Endometrium (tissue), 2 donors: ENCODE measurements around the gene LTC4S.
"Not testable (repeated sequence)": the region's sequence is repeated elsewhere in the genome, so short reads cannot be mapped to it uniquely, and the experiment has no call there.

Source experiments
- FAIRE-seq: peaks from 2 replicates; lab custom pipeline; 2012; peaks lifted over from hg19 to GRCh38; lab: Jason Lieb, UNC
- donor health status: control.
- donor health status: control.

Gene LTC4S

GRCh38 chr5:179793468-179794139 is at the start of gene LTC4S:
Gene LTC4S, plus strand, starts transcription at chr5:179793986. Its CDS starts 95 bp downstream, at chr5:179794081.
- no peak for FAIRE-seq

GRCh38 chr5:179744106-179744505 is 49.7 kb upstream of the LTC4S start:
- FAIRE-seq: not testable (repeated sequence)

GRCh38 chr5:179746872-179747271 is 46.9 kb upstream of the LTC4S start:
- no peak for FAIRE-seq

GRCh38 chr5:179747811-179748210 is 46.0 kb upstream of the LTC4S start:
- no peak for FAIRE-seq

- no peak for FAIRE-seq
Measured at GRCh38 chr5:179749857-179750508, 43.8 kb upstream of the LTC4S start.

- no peak for FAIRE-seq
Measured at GRCh38 chr5:179753971-179754370, 39.8 kb upstream of the LTC4S start.

GRCh38 chr5:179755022-179755421 is 38.8 kb upstream of the LTC4S start:
- FAIRE-seq: no peak

- FAIRE-seq: no peak
Measured at GRCh38 chr5:179758955-179759354, 34.8 kb upstream of the LTC4S start.

- no peak for FAIRE-seq
Measured at GRCh38 chr5:179759581-179760551, 33.9 kb upstream of the LTC4S start.

- no peak for FAIRE-seq
Measured at GRCh38 chr5:179762079-179762780, 31.6 kb upstream of the LTC4S start.

GRCh38 chr5:179762781-179763176 is 31.0 kb upstream of the LTC4S start:
- no peak for FAIRE-seq

- peak; percentile 64 for FAIRE-seq
Measured at GRCh38 chr5:179763215-179763945, 30.4 kb upstream of the LTC4S start.

- no peak for FAIRE-seq
Measured at GRCh38 chr5:179764056-179764455, 29.7 kb upstream of the LTC4S start.

GRCh38 chr5:179765400-179765799 is 28.4 kb upstream of the LTC4S start:
- FAIRE-seq: no peak

- FAIRE-seq: no peak
Measured at GRCh38 chr5:179766021-179766725, 27.6 kb upstream of the LTC4S start.

GRCh38 chr5:179766726-179767455 is 26.9 kb upstream of the LTC4S start:
- FAIRE-seq: no peak

GRCh38 chr5:179767496-179768100 is 26.2 kb upstream of the LTC4S start:
- no peak for FAIRE-seq

GRCh38 chr5:179768326-179769085 is 25.3 kb upstream of the LTC4S start:
- FAIRE-seq: no peak

GRCh38 chr5:179769271-179769670 is 24.5 kb upstream of the LTC4S start:
- FAIRE-seq: no peak
